DOHH2 (cell line): ENCODE data around the gene GINS1.

Source experiments
- H3F3A ChIP-seq: fragments of 200-600 bp; sonication (generic), shearing (Covaris generic); 2 replicates; pipeline ENCODE4 v1.6.0; 2016; ENCODE audit warnings: antibody characterized with exemption, mild to moderate bottlenecking; ENCODE audit not compliant: control insufficient read depth, insufficient read depth
- H3K27ac ChIP-seq: fragments of 200-600 bp; sonication (generic); 2 replicates; pipeline ENCODE4 v1.5.1; 2014; ENCODE audit warnings: low read depth, mild to moderate bottlenecking, low read length, moderate library complexity
- H3K27me3 ChIP-seq: fragments of 200-600 bp; sonication (generic); 2 replicates; pipeline ENCODE4 v1.6.1; 2014; ENCODE audit warnings: mild to moderate bottlenecking, low read length, mixed read lengths; ENCODE audit not compliant: control insufficient read depth
- H3K36me3 ChIP-seq: fragments of 200-600 bp; sonication (generic); 2 replicates; pipeline ENCODE4 v1.6.1; 2014; ENCODE audit warnings: mild to moderate bottlenecking, low read length, moderate library complexity, mixed read lengths; ENCODE audit not compliant: control insufficient read depth
- H3K4me1 ChIP-seq: fragments of 200-600 bp; sonication (generic); 2 replicates; pipeline ENCODE4 v1.6.1; 2014; ENCODE audit warnings: mild to moderate bottlenecking, low read length, mixed read lengths; ENCODE audit not compliant: control insufficient read depth
- H3K4me2 ChIP-seq: fragments of 200-600 bp; sonication (generic); 2 replicates; pipeline ENCODE4 v1.6.0; 2014; ENCODE audit warnings: mild to moderate bottlenecking, low read length, moderate library complexity
- H3K4me3 ChIP-seq: fragments of 200-600 bp; sonication (generic); 2 replicates; pipeline ENCODE4 v1.5.1; 2014; ENCODE audit warnings: mild to moderate bottlenecking, low read length, mixed read lengths
- H3K79me2 ChIP-seq: fragments of 200-600 bp; sonication (generic); 2 replicates; pipeline ENCODE4 v1.6.1; 2014; ENCODE audit warnings: mild to moderate bottlenecking, low read length, mixed read lengths; ENCODE audit not compliant: control insufficient read depth
- H3K9me2 ChIP-seq: fragments of 200-600 bp; sonication (generic); replicated peaks from 2 replicates; pipeline ENCODE4 v1.6.1; 2014; ENCODE audit warnings: mild to moderate bottlenecking, low read length, mixed read lengths; ENCODE audit not compliant: control insufficient read depth
- H3K9me3 ChIP-seq: fragments of 200-600 bp; sonication (generic); 2 replicates; pipeline ENCODE4 v1.6.1; 2014; ENCODE audit warnings: antibody characterized with exemption, low read length, mixed read lengths; ENCODE audit not compliant: control insufficient read depth, insufficient read depth
- H4K20me1 ChIP-seq: fragments of 200-600 bp; sonication (generic); 2 replicates; pipeline ENCODE4 v1.6.0; 2014; ENCODE audit warnings: low read depth, mild to moderate bottlenecking, antibody characterized with exemption, low read length, moderate library complexity; ENCODE audit not compliant: control insufficient read depth, insufficient read depth
- CTCF ChIP-seq: fragments of 200-600 bp; sonication (generic); IDR thresholded peaks from one replicate; pipeline ENCODE4 v1.5.1; 2014; ENCODE audit warnings: antibody characterized with exemption, mild to moderate bottlenecking, low read depth, low read length; ENCODE audit not compliant: poor library complexity, severe bottlenecking
- EZH2phosphoT487 ChIP-seq: fragments of 200-600 bp; sonication (generic); IDR thresholded peaks from 2 replicates; pipeline ENCODE4 v1.6.1; 2017; ENCODE audit warnings: borderline replicate concordance, mild to moderate bottlenecking, antibody characterized with exemption, low read length, moderate library complexity, mixed read lengths

The GINS1 gene

GRCh38 chr20:25460566-25461280 lies 53.2 kb downstream of the GINS1 start:
- Histone ChIP-seq H4K20me1 (no peaks in the 10 kb centered on the region), H3K36me3 (no peaks in the 10 kb centered on the region), H3K27ac (no peak overlapping the region), H3K79me2 (no peaks in the 10 kb centered on the region), H3K4me1 (no peaks in the 10 kb centered on the region), H3K4me3 (no peak overlapping the region), H3K27me3 (no peaks in the 10 kb centered on the region), H3K9me3 (no peaks in the 10 kb centered on the region), H3K9me2 (no peaks in the 10 kb centered on the region), H3F3A (no peaks in the 10 kb centered on the region), H3K4me2 (no peak overlapping the region)
- TF ChIP-seq CTCF (no peak), EZH2phosphoT487 (no peak)

GRCh38 chr20:25461281-25461650 lies 53.8 kb downstream of the GINS1 start:
- Histone ChIP-seq H3K4me2 (no peak overlapping the region), H3K36me3 (no peaks in the 10 kb centered on the region), H3F3A (no peaks in the 10 kb centered on the region), H3K79me2 (no peaks in the 10 kb centered on the region), H3K27ac (no peak overlapping the region), H3K9me2 (no peaks in the 10 kb centered on the region), H4K20me1 (no peaks in the 10 kb centered on the region), H3K4me1 (no peaks in the 10 kb centered on the region), H3K27me3 (no peaks in the 10 kb centered on the region), H3K9me3 (no peaks in the 10 kb centered on the region), H3K4me3 (no peak overlapping the region)
- TF ChIP-seq CTCF = no peak
- no peak for TF ChIP-seq EZH2phosphoT487

GRCh38 chr20:25461786-25462545 lies 54.5 kb downstream of the GINS1 start:
- no peaks in the 10 kb centered on the region for H3K36me3 ChIP-seq
- no peaks in the 10 kb centered on the region for H3K79me2 ChIP-seq
- H4K20me1 ChIP-seq = no peaks in the 10 kb centered on the region
- no peaks in the 10 kb centered on the region for H3K27me3 ChIP-seq
- no peaks in the 10 kb centered on the region for H3F3A ChIP-seq
- no peaks in the 10 kb centered on the region for H3K9me2 ChIP-seq
- no peaks in the 10 kb centered on the region for H3K4me1 ChIP-seq
- H3K4me3 ChIP-seq = no peak overlapping the region
- TF ChIP-seq EZH2phosphoT487 (no peak), CTCF (no peak)
- no peaks in the 10 kb centered on the region for H3K9me3 ChIP-seq
- H3K27ac ChIP-seq = no peak overlapping the region
- no peak overlapping the region for H3K4me2 ChIP-seq
